ENCODE results near the gene DEDD2.

Gene DEDD2

DNA sequence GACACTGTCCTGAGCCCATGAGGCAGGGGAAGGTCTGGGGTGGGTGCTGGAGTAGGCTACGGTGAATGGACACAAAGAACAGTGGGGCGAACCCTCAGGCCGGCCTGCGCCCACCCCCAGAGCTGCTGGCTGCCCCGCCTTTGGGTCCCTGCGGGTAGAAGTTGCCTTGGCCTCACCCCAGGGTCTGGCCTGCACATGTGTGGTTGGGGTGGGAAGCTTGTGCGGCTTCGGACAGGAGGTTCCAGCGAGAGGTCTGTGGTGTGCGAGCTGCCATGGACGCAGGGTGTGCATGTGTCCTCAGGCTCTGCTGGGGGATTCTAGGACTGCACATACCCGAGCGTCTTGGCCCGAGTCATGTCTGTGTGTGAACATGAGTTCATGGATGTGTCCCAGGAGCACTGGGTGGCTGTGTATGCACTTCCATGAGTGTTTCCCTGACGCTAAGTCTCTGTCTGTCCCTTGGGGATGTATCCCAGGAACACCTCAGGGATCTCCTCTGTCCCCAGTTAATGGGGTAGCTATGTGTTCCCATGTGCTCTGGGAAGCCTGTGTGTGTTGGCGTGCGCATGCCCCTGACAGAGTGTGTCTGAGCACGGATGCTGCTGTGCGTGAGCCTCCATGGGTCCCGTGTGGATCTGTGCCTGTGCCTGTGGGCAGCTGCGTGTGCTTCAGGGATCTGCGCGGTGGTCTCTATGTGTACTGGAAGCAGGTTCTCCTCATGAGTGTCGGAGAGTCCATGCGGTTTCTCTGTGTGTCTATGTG lies 64.4 kb downstream of the DEDD2 start:
- TF ChIP-seq, protein P1, sequence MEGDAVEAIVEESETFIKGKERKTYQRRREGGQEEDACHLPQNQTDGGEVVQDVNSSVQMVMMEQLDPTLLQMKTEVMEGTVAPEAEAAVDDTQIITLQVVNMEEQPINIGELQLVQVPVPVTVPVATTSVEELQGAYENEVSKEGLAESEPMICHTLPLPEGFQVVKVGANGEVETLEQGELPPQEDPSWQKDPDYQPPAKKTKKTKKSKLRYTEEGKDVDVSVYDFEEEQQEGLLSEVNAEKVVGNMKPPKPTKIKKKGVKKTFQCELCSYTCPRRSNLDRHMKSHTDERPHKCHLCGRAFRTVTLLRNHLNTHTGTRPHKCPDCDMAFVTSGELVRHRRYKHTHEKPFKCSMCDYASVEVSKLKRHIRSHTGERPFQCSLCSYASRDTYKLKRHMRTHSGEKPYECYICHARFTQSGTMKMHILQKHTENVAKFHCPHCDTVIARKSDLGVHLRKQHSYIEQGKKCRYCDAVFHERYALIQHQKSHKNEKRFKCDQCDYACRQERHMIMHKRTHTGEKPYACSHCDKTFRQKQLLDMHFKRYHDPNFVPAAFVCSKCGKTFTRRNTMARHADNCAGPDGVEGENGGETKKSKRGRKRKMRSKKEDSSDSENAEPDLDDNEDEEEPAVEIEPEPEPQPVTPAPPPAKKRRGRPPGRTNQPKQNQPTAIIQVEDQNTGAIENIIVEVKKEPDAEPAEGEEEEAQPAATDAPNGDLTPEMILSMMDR (IDR thresholded peaks at IDR 0.05; ENCODE audit: control insufficient read depth, insufficient read depth, low read depth, low read length, missing control alignments): no peak
- no peak for DNase-seq (ENCODE audit: low read depth)
- H3K4me3 ChIP-seq (ENCODE audit: control insufficient read depth, low read depth, low read length): no peak overlapping the region

DNA sequence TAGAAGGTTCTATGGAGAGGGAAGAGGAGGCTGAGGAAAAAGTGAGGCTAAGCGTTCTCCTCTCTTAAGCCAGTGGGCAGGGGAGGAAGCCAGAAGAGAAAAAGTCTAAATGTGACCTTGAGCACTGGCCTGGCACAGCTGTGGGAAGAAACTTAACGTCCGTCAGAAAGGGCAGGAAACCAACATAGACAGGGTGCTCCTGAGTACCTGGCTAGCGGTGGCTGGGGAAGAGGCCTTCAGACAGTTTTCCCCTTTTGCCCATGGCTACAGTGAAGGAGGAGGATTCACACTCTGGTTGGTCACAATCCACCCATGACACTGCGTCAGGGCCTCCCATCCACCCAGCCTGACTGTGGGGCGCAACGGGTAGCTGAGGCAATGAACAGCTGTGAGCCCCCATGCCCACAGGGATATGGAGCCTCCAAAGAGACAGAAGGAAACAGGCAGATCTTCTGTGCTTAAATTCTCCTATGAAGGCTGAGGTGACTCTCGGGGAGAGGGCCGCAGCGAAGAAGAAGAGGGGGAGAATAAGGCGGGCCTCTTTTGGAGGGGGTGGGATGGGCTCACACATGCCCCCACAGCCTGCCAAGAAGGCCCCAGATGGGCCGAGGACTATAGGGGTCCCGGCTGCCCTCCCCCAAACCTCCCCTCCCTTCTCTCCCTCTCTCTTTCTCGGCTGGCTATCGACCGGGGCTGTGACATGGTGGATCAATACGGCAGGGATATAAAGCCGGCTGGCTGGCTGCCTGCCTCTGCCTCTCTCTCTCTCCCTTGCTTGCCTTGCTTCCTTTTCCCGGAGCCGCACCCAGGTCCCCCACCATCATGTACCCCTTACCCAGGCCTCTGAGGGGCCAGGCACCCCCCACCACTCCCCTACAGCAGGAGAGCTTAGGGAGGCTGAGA lies 65.4 kb downstream of the DEDD2 start:
- DNase-seq (ENCODE audit: low read depth): no peak
- no peak overlapping the region for H3K4me3 ChIP-seq (ENCODE audit: control insufficient read depth, low read depth, low read length)
- TF ChIP-seq, protein P1 (IDR thresholded peaks at IDR 0.05; ENCODE audit: control insufficient read depth, insufficient read depth, low read depth, low read length, missing control alignments): no peak

- no peak overlapping the region for H3K4me3 ChIP-seq (ENCODE audit: control insufficient read depth, low read depth, low read length)
- TF ChIP-seq, protein P1 (IDR thresholded peaks at IDR 0.05; ENCODE audit: control insufficient read depth, insufficient read depth, low read depth, low read length, missing control alignments): no peak
- DNase-seq (ENCODE audit: low read depth): no peak
Observed at GRCh38 chr19:42150911-42151361, 66.5 kb downstream of the DEDD2 start.

GRCh38 chr19:42150364-42150763 lies 67.1 kb downstream of the DEDD2 start:
- DNase-seq (ENCODE audit: low read depth): no peak
- H3K4me3 ChIP-seq (ENCODE audit: control insufficient read depth, low read depth, low read length): no peak overlapping the region
- TF ChIP-seq, protein P1 (IDR thresholded peaks at IDR 0.05; ENCODE audit: control insufficient read depth, insufficient read depth, low read depth, low read length, missing control alignments): no peak

DNA sequence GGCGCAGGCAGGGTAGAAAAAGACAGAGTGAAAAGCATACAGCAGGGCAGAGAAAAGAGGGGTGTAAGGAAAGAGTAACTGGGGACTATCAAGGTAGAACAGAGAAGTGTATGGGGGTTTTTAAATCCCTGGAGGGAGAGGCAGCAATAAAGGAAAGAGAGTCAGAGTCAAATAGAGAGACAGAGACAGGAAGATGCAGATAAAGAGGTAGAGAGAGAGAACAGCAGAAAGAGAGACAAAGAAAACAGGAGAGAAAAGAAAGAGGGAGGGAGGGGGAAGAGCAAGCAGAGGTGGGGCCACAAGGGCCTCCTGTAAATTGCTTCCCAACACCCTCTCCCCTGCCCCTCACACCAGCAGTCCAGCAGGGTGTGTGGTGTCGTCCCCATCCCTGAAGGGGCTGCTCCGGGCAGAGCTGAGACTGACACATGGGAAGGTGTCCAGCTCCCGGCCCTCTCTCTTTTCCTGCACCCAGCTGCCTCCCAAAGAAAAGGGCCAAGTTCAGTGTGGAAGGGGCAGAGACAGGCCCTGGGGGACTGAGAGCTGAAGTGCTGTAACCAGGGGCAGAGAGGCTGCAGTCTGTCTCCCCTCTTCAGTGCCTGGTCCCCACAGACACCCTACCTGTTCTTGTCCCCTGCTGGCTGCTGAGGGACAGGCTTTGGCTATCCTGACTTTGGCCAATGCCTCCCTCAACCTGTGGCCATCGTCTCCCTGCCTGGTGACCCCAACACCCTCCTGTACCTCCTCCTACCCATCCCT lies 67.9 kb downstream of the DEDD2 start:
- no peak overlapping the region for H3K4me3 ChIP-seq (ENCODE audit: control insufficient read depth, low read depth, low read length)
- DNase-seq (ENCODE audit: low read depth): no peak
- TF ChIP-seq, protein P1 (IDR thresholded peaks at IDR 0.05; ENCODE audit: control insufficient read depth, insufficient read depth, low read depth, low read length, missing control alignments): no peak
